Activated CD8-positive, alpha-beta T cell treated with anti-CD3 and anti-CD28 coated beads for 36 hours (primary cell): ENCODE results near the gene SERTAD3. TPM values are rescaled to one million over a fixed set of nuclear protein-coding genes. Genes with fewer than 3 reads are reported as not detected.
A peak's percentile ranks its signal among the peaks of the same experiment; 100 is the strongest.
"Not testable (repeated sequence)": the region's sequence is repeated elsewhere in the genome, so short reads cannot be mapped to it uniquely, and the experiment has no call there.

ENCODE experiments used
- ATAC-seq: fragments of 200-7000 bp; cut with Tn5 transposase; one replicate; pipeline ENCODE4 v1.10.0; 2021; ENCODE audit warnings: mild to moderate bottlenecking, moderate library complexity
- CTCF ChIA-PET: fragments of 350-600 bp; sonication (Branson Sonifier 250); formaldehyde crosslinking; loops from one replicate; lab custom pipeline; 2021; ENCODE audit warnings: antibody characterized with exemption; lab: Charles Lee
- POLR2A ChIA-PET: fragments of 350-600 bp; sonication (Branson Sonifier 250); formaldehyde crosslinking; loops from one replicate; lab custom pipeline; 2021; ENCODE audit warnings: antibody characterized with exemption; lab: Charles Lee
- DNase-seq: peaks from one replicate; pipeline ENCODE4 v3.0.0-alpha.2; 2020
- H3K27ac Mint-ChIP-seq: one replicate; pipeline ENCODE4 v1.8.0; 2021; ENCODE audit warnings: mild to moderate bottlenecking, mixed read lengths
- H3K27me3 Mint-ChIP-seq: one replicate; pipeline ENCODE4 v1.8.0; 2021; ENCODE audit warnings: mixed read lengths
- H3K36me3 Mint-ChIP-seq: one replicate; pipeline ENCODE4 v1.8.0; 2021; ENCODE audit warnings: low read depth, mixed read lengths
- H3K4me1 Mint-ChIP-seq: one replicate; pipeline ENCODE4 v1.8.0; 2021; ENCODE audit warnings: low read depth, mixed read lengths
- H3K4me3 Mint-ChIP-seq: one replicate; pipeline ENCODE4 v1.8.0; 2021; ENCODE audit warnings: mild to moderate bottlenecking, moderate library complexity, mixed read lengths
- H3K9me3 Mint-ChIP-seq: one replicate; pipeline ENCODE4 v1.8.0; 2021; ENCODE audit warnings: mixed read lengths
- CTCF ChIP-seq: fragments of 200-600 bp; IDR thresholded peaks from one replicate; pipeline ENCODE4 v1.8.0; 2022; ENCODE audit warnings: antibody characterized with exemption, mild to moderate bottlenecking
- intact Hi-C: fragments of 100-400 bp; cut with micrococcal nuclease; formaldehyde crosslinking; loops from one replicate; pipeline ENCODE4 v1.10.0; 2022
- total RNA-seq, 2 experiments: library from RNA; stranded (reverse); gene quantifications; one replicate each; pipeline ENCODE4 v1.2.3, GENCODE V29; 2021

Gene SERTAD3
- total RNA-seq, 2 experiments from 2014 or later, result 8.8 to 11.2 TPM

- H3K4me3 Mint-ChIP-seq, result no peak overlapping the region
- ChIA-PET CTCF (interaction anchor here (7.8 kb wide), 1 partner anchor 9 kb away, joined by 38 read pairs; no protein-coding TSS in a partner anchor), POLR2A (no interaction called here)
- H3K9me3 Mint-ChIP-seq, result no peaks in the 10 kb centered on the region
- no peak for TF ChIP-seq CTCF
- no peak for ATAC-seq
- intact Hi-C loops, result no loop called here
- H3K27ac Mint-ChIP-seq, result no peak overlapping the region
- no peak for DNase-seq
- H3K36me3 Mint-ChIP-seq, result no peaks in the 10 kb centered on the region
- H3K27me3 Mint-ChIP-seq, result no peaks in the 10 kb centered on the region
- H3K4me1 Mint-ChIP-seq, result no peaks in the 10 kb centered on the region
Measured at GRCh38 chr19:40411125-40411842, 32.9 kb downstream of the SERTAD3 start.

GRCh38 chr19:40410030-40410389 lies 34.1 kb downstream of the SERTAD3 start:
- Mint-ChIP-seq H3K36me3 (no peaks in the 10 kb centered on the region), H3K4me3 (no peak overlapping the region), H3K27me3 (no peaks in the 10 kb centered on the region), H3K4me1 (no peaks in the 10 kb centered on the region), H3K27ac (no peak overlapping the region), H3K9me3 (no peaks in the 10 kb centered on the region)
- DNase-seq, result no peak
- CTCF ChIA-PET, result interaction anchor here (7.8 kb wide), 1 partner anchor 10 kb away, joined by 38 read pairs; no protein-coding TSS in a partner anchor
- ATAC-seq, result no peak
- POLR2A ChIA-PET, result interaction anchor here (1.2 kb wide), 1 partner anchor 11 kb away, joined by 4 read pairs; no protein-coding TSS in a partner anchor
- intact Hi-C loops, result no loop called here
- TF ChIP-seq CTCF, result no peak

- CTCF ChIA-PET, result interaction anchor here (1.0 to 7.8 kb wide), 3 partner anchors 11 to 226 kb away, joined by 3 to 38 read pairs (median 3); no protein-coding TSS in a partner anchor
- H3K4me3 Mint-ChIP-seq, H3K36me3 Mint-ChIP-seq, H3K27me3 Mint-ChIP-seq, intact Hi-C loops, H3K4me1 Mint-ChIP-seq, DNase-seq, H3K9me3 Mint-ChIP-seq, H3K27ac Mint-ChIP-seq, ATAC-seq: not testable (repeated sequence)
- POLR2A ChIA-PET, result interaction anchor here (1.1 to 1.3 kb wide), 3 partner anchors 8 to 54 kb away, joined by 3 to 4 read pairs (median 3); no protein-coding TSS in a partner anchor
Measured at GRCh38 chr19:40408598-40408925, 35.6 kb downstream of the SERTAD3 start.

- H3K36me3 Mint-ChIP-seq, result no peaks in the 10 kb centered on the region
- ChIA-PET POLR2A (interaction anchor here (1.1 to 1.3 kb wide), 2 partner anchors 8 to 55 kb away, joined by 3 read pairs; no protein-coding TSS in a partner anchor), CTCF (interaction anchor here (0.9 to 7.8 kb wide), 2 partner anchors 12 to 102 kb away, joined by 3 to 38 read pairs; no protein-coding TSS in a partner anchor)
- no peak for TF ChIP-seq CTCF
- no peaks in the 10 kb centered on the region for H3K27me3 Mint-ChIP-seq
- H3K27ac Mint-ChIP-seq, result no peak overlapping the region
- DNase-seq, result no peak
- no peaks in the 10 kb centered on the region for H3K9me3 Mint-ChIP-seq
- no peak overlapping the region for H3K4me3 Mint-ChIP-seq
- no peak for ATAC-seq
- intact Hi-C loops, result no loop called here
- H3K4me1 Mint-ChIP-seq, result peaks cover 6% of the 10 kb centered on the region
Measured at GRCh38 chr19:40407714-40408597, 36.2 kb downstream of the SERTAD3 start.

GRCh38 chr19:40403262-40403984 lies 40.7 kb downstream of the SERTAD3 start:
- ChIA-PET POLR2A (interaction anchor here (0.6 to 1.2 kb wide), 6 partner anchors 20 to 474 kb away, joined by 3 read pairs; no protein-coding TSS in a partner anchor), CTCF (interaction anchor here (0.8 to 1.6 kb wide), 6 partner anchors 12 to 146 kb away, joined by 3 to 8 read pairs (median 4); no protein-coding TSS in a partner anchor)
- no peaks in the 10 kb centered on the region for H3K27me3 Mint-ChIP-seq
- no peaks in the 10 kb centered on the region for H3K9me3 Mint-ChIP-seq
- H3K36me3 Mint-ChIP-seq, result no peaks in the 10 kb centered on the region
- H3K27ac Mint-ChIP-seq, result peak overlapping the region; percentile 75
- intact Hi-C loops, result no loop called here
- H3K4me3 Mint-ChIP-seq, result peak overlapping the region; percentile 80
- peaks cover 9% of the 10 kb centered on the region for H3K4me1 Mint-ChIP-seq
- DNase-seq (peak; percentile 91), ATAC-seq (peak; percentile 68)
- TF ChIP-seq CTCF, result no peak
